ENCODE results near the gene KIF2C. TPM values are rescaled to one million over a fixed set of nuclear protein-coding genes. Genes with fewer than 3 reads are reported as not detected.

The KIF2C gene
- total and polyA plus RNA-seq, 9 of the 15 experiments (the other 6 are each of a cell fraction or from before 2014, with no cell fraction given) = 84.9 to 226 (median 169) TPM

DNA sequence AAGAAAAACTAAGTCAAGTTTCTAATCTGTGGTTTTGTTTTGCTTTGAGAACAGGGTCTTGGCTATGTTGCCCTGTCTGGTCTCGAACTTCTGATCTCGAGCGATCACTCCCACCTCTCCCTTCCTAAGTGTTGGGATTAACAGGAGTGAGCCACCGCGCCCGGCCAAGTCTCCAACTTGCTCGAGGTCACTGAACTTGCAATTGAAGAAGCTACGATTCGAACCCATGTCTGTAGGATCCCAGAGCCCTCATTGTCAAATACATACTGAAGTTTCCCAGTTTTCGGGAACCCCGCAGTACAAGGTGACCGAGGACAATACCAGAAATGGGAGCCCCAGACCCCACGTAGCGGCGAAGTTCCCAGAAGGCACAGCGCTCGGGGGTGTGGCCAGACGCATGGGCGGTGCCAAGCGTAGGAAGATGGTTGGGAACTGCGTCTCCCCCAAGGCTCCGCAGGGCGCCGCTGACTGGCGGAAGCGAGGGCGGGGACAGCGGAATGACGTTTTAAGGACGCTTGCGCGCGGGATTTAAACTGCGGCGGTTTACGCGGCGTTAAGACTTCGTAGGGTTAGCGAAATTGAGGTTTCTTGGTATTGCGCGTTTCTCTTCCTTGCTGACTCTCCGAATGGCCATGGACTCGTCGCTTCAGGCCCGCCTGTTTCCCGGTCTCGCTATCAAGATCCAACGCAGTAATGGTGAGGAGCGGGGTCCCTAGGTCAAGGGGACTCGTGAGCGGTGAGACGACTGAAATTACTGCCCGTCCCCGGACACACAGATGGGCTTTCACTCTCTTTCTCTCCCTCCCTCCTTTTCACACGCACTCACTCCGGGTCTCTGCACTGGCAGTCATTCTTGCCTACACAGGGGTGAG, at the start of gene KIF2C (continued):
- TF ChIP-seq, protein P1, sequence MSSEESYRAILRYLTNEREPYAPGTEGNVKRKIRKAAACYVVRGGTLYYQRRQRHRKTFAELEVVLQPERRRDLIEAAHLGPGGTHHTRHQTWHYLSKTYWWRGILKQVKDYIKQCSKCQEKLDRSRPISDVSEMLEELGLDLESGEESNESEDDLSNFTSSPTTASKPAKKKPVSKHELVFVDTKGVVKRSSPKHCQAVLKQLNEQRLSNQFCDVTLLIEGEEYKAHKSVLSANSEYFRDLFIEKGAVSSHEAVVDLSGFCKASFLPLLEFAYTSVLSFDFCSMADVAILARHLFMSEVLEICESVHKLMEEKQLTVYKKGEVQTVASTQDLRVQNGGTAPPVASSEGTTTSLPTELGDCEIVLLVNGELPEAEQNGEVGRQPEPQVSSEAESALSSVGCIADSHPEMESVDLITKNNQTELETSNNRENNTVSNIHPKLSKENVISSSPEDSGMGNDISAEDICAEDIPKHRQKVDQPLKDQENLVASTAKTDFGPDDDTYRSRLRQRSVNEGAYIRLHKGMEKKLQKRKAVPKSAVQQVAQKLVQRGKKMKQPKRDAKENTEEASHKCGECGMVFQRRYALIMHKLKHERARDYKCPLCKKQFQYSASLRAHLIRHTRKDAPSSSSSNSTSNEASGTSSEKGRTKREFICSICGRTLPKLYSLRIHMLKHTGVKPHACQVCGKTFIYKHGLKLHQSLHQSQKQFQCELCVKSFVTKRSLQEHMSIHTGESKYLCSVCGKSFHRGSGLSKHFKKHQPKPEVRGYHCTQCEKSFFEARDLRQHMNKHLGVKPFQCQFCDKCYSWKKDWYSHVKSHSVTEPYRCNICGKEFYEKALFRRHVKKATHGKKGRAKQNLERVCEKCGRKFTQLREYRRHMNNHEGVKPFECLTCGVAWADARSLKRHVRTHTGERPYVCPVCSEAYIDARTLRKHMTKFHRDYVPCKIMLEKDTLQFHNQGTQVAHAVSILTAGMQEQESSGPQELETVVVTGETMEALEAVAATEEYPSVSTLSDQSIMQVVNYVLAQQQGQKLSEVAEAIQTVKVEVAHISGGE (CRISPR knock-in tag; IDR thresholded peaks at IDR 0.05) = peak in 1 of 3 experiments; percentile 28; a peak in 1 of 6 replicates
- TF ChIP-seq MAFF (IDR thresholded peaks at IDR 0.05; ENCODE audit: low read length) (no peak), CREM (IDR thresholded peaks at IDR 0.05; ENCODE audit: low read depth) (peak; percentile 98), BCOR (IDR thresholded peaks at IDR 0.05) (peak; percentile 58), PHF21A (IDR thresholded peaks at IDR 0.05; ENCODE audit: borderline replicate concordance, low read depth) (peak; percentile 50; the same call in 1 of the 2 replicates), ATF2 (CRISPR knock-in tag; IDR thresholded peaks at IDR 0.05) (no peak), THAP12 (CRISPR knock-in tag; IDR thresholded peaks at IDR 0.05) (0 out of 2 replicates have a peak, but pooled peaks have one; percentile 18), NR1H2 (CRISPR knock-in tag; IDR thresholded peaks at IDR 0.05) (0 out of 2 replicates have a peak, but pooled peaks have one; percentile 68)
- TF ChIP-seq, protein P2, sequence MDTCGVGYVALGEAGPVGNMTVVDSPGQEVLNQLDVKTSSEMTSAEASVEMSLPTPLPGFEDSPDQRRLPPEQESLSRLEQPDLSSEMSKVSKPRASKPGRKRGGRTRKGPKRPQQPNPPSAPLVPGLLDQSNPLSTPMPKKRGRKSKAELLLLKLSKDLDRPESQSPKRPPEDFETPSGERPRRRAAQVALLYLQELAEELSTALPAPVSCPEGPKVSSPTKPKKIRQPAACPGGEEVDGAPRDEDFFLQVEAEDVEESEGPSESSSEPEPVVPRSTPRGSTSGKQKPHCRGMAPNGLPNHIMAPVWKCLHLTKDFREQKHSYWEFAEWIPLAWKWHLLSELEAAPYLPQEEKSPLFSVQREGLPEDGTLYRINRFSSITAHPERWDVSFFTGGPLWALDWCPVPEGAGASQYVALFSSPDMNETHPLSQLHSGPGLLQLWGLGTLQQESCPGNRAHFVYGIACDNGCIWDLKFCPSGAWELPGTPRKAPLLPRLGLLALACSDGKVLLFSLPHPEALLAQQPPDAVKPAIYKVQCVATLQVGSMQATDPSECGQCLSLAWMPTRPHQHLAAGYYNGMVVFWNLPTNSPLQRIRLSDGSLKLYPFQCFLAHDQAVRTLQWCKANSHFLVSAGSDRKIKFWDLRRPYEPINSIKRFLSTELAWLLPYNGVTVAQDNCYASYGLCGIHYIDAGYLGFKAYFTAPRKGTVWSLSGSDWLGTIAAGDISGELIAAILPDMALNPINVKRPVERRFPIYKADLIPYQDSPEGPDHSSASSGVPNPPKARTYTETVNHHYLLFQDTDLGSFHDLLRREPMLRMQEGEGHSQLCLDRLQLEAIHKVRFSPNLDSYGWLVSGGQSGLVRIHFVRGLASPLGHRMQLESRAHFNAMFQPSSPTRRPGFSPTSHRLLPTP (IDR thresholded peaks at IDR 0.05; ENCODE audit: borderline replicate concordance, extremely low read depth, insufficient read length) = peak; percentile 84

All from K562 (cell line).